CD4-positive, alpha-beta T cell treated with Interleukin-10 for 1 hour (primary cell): ENCODE results near the gene REXO4.

ENCODE experiments used
- DNase-seq: peaks from one replicate; pipeline ENCODE4 v3.0.0-alpha.2; 2020

REXO4 gene

DNA sequence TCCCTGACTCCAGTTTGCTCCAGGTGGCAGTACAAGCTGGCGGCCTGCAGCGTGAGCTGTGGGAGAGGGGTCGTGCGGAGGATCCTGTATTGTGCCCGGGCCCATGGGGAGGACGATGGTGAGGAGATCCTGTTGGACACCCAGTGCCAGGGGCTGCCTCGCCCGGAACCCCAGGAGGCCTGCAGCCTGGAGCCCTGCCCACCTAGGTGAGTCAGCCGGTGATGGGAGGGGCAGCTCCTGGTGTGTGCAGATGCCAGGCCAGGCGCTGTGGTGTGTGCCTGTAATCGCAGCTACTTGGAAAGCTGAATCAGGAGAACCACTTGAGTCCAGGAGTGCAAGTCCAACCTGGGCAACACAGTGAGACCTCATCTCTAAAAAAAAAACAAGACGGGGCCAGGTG is 31.9 kb upstream of the REXO4 start:
- DNase-seq, result no peak

DNA sequence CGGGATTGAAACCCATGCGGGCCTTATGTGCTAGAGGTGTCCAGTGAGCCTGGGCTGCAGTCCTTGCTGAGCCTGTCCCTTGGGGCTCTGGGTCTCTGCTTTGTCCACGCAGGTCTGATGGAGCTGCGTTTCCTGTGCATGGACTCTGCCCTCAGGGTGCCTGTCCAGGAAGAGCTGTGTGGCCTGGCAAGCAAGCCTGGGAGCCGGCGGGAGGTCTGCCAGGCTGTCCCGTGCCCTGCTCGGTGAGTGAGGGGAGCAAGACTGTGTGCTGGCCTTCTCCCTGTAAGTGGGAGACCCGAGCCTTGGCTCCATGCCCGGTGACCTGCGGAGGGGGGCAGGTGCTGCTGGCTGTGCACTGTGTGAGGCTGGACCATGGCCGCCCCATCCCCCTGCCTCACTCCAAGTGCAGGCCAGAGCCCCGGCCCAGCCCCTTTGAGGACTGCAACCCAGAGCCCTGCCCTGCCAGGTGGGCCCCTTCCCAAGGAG is 30.7 kb upstream of the REXO4 start:
- no peak for DNase-seq

DNA sequence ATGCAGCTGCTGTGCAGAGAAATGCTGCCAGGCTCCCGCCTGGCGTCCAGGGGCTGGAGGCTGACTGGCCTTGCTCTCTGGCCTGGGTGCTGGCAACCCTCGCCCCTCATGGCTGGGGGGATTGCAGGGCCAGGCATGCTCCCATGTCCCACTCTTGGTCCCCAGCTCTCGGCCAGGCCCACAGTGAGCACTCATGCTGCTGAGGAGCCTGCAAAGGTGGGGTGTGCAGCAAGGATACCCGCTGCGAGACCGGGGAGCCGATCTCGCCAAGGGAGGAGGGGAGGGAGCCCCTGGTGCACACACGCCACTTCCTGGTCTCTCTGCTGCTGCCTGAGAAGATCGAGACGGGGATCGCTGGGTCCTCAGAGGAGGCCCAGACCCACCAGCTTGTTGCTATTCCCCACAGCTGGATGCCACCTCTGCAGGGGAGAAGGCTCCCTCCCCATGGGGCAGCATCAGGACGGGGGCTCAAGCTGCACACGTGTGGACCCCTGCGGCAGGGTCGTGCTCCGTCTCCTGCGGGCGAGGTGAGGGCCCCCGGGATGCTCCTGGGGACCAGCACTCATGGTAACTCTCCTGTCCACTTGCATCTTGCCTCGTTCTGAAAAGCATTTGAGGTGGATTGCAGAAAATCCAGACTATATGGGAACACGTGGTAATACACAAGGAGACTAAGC is 27.6 kb upstream of the REXO4 start:
- no peak for DNase-seq

DNA sequence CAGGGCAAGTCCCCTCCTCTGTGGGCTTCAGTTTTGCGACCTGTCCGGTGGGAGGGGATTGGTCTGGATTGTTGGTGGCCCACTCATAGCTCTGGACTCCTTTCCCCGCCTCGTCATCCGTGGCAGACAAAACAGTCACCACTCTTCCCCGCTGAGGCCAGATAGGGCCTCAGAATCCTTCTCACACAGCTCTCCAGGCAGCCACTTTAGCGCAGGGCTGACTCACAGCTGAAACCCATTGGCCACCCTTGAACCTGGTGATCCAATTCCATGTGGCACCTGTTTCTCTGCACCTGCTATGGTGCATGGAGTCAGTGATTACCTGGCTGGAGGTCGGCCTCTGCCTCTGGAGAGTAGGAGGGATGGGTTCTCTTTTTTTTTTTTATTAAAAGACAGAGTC is 26.2 kb upstream of the REXO4 start:
- DNase-seq, result no peak

DNA sequence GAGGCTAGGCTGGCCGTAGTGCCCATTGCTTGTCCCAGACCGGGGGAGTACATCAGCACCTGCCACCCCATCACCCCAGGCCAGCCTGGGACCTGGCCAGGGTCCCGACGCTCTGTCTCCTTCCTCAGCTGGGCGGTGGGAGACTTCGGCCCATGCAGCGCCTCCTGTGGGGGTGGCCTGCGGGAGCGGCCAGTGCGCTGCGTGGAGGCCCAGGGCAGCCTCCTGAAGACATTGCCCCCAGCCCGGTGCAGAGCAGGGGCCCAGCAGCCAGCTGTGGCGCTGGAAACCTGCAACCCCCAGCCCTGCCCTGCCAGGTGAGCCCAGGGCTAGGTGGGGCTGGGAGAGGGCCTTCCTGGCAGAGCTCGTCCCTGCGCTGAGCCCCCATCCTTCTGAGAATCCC is 25.4 kb upstream of the REXO4 start:
- DNase-seq, result no peak

DNA sequence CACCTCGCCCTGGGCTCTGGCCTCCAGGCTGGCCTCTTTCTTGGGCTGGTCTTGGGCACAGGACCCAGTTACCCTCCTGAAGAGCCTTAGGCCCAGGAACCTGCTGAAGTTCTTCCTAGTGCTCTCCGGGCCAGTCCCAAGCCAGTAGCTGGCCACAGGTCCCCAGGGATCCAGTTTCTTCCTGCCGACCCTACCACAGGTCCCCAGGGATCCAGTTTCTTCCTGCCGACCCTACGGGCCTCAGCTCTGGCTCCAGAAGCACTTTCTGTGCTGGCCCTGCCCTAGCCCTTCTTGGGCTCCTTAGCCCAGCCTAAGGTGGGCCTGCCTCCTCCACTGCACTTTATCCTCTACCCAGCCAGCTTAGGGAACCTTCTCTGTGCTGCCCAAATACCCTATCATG is 23.8 kb upstream of the REXO4 start:
- DNase-seq, result no peak

DNA sequence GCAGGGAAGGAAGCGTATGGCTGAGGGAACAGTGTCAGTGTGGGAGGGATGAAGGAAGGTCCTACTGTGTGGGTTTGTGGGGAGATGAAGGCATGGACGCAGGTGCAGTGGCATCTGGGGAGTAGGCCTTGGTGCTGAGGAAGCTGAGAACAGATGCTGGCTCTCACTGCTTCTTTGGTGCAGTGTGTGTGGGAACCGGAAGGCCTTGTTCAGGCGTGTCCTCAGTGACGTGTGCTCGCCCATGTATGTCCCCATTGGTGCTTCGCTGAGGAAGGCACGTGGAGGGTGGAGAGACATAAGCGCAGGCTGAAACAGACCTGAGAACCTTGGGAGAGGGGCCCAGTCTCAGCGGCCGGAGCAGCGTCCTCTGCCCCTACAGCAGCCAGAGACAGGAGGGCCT is 23.1 kb upstream of the REXO4 start:
- DNase-seq, result no peak

DNA sequence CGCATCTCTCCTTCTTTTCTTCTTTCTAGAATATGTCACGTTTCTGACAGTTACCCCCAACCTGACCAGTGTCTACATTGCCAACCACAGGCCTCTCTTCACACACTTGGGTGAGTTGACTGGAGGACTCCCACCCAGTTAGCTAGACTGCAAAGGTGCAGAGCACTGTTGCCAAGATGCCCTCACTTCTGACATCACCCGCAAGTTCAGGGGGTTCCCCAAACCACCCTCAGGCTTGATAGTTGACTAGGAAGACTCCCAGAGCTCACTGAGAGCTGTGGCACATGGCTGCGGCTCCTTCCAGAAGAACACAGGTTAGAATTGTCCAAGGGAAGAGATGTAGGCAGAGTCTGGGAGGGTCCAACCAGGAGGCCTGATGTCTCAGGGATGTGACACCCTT is 21.5 kb upstream of the REXO4 start:
- DNase-seq, result no peak

DNA sequence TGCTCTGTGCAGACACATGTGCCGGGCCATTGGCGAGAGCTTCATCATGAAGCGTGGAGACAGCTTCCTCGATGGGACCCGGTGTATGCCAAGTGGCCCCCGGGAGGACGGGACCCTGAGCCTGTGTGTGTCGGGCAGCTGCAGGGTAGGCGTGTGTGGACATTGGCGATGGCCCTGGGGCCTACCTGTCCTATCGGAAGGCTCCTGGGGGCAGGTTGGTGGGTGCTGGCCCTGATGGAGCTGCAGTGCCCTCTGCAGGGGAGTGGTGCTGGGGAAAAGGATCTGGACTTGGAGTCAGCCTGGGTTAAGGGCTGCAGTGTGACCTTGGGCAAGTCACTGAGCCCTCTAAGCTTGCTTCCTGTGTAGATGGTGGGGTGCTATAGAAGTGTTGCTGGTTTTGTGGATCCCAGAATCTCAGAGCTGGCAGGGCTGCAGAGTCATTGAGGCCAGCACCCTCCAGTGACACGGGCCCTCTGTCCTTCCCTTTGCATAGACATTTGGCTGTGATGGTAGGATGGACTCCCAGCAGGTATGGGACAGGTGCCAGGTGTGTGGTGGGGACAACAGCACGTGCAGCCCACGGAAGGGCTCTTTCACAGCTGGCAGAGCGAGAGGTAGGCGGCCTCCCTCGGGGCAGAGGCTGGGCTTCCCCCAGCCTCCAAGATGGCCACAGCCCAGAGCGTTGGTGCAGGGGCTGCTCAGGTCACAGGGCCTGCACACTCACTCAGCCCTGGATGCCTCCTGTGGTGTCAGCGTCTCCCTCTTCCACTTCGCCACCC is 20.1 kb upstream of the REXO4 start:
- no peak for DNase-seq

DNA sequence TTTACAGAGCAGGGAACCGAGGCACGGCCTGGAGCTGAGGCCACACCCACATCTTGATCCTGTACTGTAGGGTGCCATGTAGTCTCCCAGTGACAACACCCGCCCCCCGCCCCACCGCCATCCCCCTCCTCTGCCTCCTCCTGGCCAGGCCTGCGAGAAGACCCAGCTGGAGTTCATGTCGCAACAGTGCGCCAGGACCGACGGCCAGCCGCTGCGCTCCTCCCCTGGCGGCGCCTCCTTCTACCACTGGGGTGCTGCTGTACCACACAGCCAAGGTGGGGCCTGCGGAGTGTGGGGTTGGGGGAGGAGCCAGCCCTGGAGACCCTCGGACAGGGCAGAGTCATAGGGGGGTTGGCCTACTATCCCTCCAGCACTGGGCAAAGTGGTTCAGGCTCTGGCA is 18.9 kb upstream of the REXO4 start:
- DNase-seq, result no peak

DNA sequence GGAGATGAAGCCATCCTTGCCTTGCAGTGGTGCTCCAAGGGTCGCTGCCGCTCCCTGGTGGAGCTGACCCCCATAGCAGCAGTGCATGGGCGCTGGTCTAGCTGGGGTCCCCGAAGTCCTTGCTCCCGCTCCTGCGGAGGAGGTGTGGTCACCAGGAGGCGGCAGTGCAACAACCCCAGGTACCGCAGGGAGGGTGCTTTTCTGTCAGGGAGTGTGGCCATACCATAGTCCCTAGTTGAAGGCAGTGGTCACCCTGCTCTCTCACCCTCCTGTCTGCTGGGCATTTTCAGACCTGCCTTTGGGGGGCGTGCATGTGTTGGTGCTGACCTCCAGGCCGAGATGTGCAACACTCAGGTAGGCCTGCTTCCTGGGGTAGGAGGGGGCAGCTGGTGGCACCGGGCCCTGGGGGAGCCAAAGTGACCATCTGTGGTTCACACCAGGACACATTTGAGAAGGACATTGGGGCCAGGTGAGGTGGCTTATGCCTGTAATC is 15.6 kb upstream of the REXO4 start:
- no peak for DNase-seq

DNA sequence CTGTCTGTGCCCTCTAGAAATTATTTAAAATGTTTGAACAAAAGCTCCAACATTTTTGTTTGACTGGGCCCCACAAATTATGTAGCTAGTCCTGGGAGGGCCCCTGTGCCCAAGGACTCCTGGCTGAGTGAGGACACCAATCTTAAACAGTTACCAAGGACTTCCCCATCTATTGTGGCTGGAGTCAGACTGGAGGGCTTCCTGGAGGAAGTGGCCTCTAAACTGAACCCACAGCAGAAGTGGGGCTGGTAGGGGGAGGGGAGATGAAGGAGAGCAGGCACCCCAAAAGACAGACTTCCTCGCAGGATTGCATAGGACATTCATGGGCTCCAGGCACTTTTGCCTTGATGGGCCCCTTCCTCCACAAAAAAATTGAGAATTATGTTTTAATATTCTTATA is 12.4 kb upstream of the REXO4 start:
- DNase-seq, result no peak

DNA sequence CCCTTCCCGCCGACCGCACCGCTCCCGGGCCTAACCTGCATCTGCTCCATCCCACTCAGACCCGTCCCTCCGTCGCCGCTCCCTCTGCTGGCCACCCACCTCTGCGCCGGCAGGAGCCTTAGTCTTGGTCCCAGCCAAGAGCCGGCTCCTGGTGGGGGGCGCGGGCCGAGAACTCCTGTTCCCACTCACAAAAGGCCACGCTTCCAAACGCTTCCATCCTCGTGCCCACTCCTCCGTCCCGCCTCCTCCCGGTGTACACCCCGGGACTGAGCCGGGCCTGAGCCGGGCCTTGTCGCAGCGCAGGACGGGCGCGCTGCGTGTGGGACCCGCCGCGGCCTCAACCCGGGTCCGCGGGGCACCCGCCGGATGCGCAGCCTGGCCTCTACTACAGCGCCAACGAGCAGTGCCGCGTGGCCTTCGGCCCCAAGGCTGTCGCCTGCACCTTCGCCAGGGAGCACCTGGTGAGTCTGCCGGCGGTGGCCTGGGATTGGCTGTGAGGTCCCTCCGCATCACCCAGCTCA is 11.9 kb upstream of the REXO4 start:
- no peak for DNase-seq

DNA sequence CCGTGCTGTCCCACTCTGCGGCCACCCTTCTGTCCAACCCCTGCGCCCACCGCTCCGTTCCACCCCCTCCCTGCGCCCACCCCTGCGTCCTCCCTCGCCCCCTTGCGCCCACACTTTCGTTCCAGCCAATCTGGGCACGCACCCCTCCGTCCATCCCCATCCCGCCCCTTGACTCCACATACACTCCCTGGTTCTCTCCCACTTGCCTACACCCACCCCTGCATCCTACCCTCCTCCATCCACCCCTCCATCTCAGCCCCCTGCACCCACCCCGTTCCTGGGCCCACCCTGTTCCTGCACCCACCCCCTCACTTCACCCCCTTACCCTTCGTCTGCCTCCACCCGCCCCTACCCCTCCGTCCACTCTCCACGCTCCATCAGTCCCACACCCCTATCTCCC is 11.4 kb upstream of the REXO4 start:
- DNase-seq, result no peak

DNA sequence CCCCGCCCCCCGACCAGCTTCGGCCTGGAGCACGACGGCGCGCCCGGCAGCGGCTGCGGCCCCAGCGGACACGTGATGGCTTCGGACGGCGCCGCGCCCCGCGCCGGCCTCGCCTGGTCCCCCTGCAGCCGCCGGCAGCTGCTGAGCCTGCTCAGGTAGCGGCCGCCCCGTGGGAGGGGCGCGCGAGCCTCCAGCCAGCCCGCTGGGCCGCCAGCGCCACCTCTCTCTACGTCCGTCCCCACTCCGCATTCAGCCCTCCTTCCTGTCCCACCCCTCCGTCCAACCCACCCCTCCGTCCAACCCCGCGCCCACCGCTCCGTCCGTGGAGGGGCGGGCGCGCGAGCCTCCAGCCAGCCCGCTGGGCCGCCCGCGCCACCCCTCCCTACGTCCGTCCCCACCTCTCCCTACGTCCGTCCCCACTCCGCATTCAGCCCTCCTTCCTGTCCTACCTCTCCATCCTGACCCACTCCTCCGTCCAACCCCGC is 10.8 kb upstream of the REXO4 start:
- DNase-seq, result no peak

DNA sequence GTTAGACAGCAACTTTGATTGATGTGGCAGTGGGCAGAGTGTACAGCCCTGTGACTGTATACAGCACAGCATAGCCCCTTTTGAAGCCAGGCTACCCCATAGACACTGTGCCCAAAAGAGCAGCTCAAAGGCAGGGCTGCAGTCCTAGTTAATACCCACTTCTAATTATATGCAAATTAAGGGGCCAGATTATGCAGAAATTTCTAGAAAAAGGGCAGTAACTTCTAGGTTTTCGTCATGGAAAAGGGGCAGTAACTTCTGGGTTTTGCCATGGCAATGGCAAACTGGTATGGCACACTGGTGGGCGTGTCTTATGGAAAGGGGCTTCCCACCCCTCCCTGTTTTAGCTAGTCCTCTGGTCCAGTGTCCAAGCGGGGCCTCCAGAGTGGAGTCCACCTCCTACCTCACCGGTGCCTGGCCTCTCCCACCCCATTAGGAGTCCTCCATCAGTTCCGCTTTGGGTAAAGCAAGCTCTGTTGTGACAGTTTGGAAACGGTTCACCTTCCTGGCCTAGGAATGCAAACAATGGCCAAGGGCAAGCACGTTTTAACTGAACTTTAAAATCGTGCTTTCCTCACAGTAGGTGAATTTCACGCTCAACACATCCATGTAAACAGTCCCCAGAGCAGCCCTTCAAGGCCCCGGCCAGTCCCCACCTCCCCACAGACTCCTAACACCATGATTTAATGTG is 10.0 kb upstream of the REXO4 start:
- DNase-seq, result no peak

DNA sequence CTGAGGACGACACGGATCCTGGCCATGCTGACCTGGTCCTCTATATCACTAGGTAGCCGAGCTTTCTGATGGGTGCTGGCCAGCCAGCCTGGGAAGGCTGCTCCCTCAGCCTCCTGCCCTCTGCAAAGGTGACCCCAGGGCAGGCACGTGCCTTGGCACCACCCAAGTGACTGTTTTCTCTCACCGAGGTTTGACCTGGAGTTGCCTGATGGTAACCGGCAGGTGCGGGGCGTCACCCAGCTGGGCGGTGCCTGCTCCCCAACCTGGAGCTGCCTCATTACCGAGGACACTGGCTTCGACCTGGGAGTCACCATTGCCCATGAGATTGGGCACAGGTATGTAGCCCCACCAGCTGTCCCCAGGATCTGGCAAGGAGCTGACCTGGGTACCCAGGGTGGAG is 8.2 kb upstream of the REXO4 start:
- no peak for DNase-seq

DNA sequence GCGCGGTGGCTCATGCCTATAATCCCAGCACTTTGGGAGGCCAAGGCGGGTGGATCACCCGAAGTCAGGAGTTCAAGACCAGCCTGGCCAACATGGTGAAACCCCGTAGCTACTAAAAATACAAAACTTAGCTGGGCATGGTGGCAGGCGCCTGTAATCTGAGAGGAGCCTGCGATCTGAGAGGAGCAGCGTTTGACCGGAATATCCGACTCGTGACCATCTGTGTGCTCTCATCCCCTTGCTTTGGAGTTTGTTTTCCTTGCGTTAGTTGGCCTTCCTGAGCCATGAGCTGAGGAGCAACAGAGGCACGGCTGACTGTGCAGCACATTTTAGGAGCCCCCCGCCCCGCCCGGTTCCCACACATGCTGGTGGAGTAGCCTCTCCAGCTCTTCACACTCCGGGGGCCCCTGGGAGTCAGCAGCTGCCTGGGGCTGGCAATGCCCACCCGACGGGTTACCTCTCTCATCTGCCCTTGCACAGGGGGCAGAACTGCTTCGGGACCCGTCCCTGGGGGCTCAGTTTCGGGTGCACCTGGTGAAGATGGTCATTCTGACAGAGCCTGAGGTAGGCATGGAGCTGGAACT is 7.3 kb upstream of the REXO4 start:
- no peak for DNase-seq

DNA sequence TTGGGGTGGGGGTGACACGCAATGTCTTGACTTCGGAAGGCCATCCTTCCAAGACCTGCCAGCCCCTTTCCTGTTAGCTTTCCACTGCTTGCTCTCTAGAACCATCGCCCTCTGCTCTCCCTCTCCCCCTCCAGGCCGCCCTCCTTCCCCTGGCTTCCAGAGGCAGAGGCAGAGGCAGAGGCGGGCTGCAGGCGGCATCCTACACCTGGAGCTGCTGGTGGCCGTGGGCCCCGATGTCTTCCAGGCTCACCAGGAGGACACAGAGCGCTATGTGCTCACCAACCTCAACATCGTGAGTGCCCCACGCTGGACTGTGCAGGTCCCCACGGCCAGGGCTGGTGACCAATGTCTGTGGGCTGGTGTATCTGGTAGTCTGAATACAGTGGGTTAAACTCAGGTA is 6.4 kb upstream of the REXO4 start:
- DNase-seq, result no peak

DNA sequence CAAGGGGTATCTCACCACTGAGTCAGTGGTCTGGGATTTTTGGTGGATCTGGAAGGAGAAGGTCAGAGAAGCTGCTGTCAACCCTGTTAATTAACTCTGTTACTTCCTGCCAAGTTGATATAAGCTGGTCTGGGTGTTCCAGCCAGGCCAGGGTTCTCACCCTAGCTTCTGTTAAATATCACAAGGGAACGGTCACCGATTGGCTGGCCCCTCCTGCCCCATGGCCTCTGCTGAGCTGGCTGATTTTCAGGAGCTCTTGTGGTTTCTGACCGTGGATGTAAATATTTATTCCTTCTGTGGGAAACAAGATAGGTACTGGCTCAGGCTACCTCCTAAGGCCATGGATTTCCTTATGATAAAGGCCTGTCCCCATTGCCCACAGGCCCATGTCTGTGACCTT is 5.4 kb upstream of the REXO4 start:
- DNase-seq, result no peak

DNA sequence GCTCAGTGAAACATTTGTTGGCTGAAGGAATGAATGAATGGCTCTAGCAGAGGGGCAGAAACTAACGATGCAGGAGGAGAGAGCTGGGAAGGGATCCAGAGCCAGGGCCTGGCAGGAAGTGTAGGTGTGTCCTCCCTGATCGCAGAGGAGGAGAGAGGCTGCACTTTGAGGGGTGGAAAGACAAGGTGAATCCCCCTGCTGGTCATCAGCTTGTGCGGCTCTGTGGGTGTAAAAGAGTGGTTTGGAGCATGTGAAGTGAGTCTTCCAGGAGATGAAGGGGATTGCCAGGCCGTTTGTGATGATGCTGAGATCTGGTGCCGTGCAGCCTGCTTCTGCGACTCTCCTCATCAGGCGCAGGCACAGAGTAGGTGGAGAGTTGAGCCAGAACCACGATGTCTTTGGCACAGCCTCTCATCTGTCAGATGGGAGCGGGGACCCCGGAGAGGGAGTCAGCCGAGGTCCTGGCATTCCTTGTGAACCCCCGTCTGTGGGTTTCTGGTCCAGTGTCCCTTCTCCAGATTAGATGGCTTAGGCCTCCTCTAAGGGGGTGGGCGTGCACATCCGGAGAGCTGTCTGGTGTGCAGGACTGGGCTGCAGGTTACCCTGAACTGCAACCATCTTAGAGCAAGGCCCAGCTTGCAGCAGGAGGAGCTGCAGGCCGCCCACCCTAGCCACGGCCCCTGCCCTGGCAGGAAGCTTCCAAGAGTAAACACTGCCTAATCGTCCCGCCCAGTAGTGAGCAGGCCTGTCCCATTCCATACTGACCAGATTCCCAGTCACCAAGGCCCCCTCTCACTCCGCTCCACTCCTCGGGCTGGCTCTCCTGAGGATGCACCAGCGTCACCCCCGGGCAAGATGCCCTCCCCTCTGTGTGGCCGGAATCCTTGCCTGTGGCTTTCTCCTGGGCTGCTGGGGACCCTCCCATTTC is 4.1 kb upstream of the REXO4 start, which contains the start of gene ADAMTS13:
Gene ADAMTS13, plus strand, starts transcription at position 753 of the 928 bp plus-strand sequence. Its CDS starts 77 bp downstream, at position 830.
- DNase-seq, result peak; percentile 31

DNA sequence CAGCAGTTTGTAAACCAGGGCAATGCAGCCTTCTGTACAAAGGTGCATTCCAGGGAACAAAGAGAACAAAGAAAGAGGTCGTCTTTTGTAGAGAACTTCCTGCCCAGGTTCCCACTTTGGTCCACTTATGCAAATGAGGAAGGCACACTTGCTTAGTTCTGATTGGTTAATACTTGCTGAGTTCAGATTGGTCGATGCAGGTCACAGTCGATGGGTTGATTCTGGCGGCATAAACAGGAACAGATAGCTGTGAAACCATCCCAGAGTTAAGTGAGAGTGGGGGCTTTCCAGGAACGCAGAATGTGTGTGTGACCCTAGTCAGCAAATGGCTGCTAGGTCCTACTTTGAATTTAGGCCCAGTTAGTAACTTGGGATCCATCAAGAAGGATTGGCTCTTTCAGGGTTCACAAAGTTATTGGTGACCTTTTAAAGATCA is 2.6 kb upstream of the REXO4 start:
- peak; percentile 35 for DNase-seq
